MM.1S (cell line): ENCODE data around the gene LCE6A.

ENCODE experiments used
- CTCF ChIP-seq: fragments of 300-600 bp; sonication (generic); IDR thresholded peaks from 2 replicates; pipeline ENCODE4 v1.5.1; 2016; ENCODE audit warnings: antibody characterized with exemption, low read length, mixed read lengths
- EZH2 ChIP-seq: fragments of 300-600 bp; sonication (generic); optimal IDR thresholded peaks from 2 replicates; pipeline ENCODE3; 2017; ENCODE audit warnings: low read depth, mild to moderate bottlenecking, antibody characterized with exemption, low read length, mixed read lengths

GRCh38 chr1:152796421-152796820 lies 46.2 kb upstream of the LCE6A start, which contains the start of gene LCE1D:
- TF ChIP-seq CTCF (no peak), EZH2 (no peak)
